Suprapubic skin (tissue), 3 donors: Measurements from ENCODE around the gene ADGRD1.

Experiments used
- CTCF ChIP-seq, 2 donors: fragments of 200-600 bp in 1 of 2; fragments of 450-650 bp in 1 of 2; sonication (generic) in 1 of 2; IDR thresholded peaks; one replicate each; pipeline ENCODE4 v1.5.1; 2016 to 2019; ENCODE audit warnings: antibody characterized with exemption in 2 of 2, mild to moderate bottlenecking in 1 of 2, moderate library complexity in 1 of 2
- POLR2AphosphoS5 ChIP-seq, 3 donors: sonication (generic); formaldehyde crosslinking; IDR thresholded peaks; one replicate each; pipeline ENCODE4 v1.6.1; 2017; ENCODE audit warnings: antibody characterized with exemption in 3 of 3

GRCh38 chr12:131108177-131108955, 154.7 kb downstream of the ADGRD1 start:
- no peak for TF ChIP-seq CTCF (IDR thresholded peaks at IDR 0.05)
- no peak for TF ChIP-seq POLR2AphosphoS5 (IDR thresholded peaks at IDR 0.05)
